DLD1 (cell line): Measurements from ENCODE around the gene FAM118A.
"Not testable (repeated sequence)": the region's sequence is repeated elsewhere in the genome, so short reads cannot be mapped to it uniquely, and the experiment has no call there.

ENCODE experiments used
- in situ Hi-C: cut with HindIII; loops from 2 replicates; pipeline ENCODE4 v1.10.0; 2017; ENCODE audit warnings: low sequenced_read_pairs

FAM118A gene

DNA sequence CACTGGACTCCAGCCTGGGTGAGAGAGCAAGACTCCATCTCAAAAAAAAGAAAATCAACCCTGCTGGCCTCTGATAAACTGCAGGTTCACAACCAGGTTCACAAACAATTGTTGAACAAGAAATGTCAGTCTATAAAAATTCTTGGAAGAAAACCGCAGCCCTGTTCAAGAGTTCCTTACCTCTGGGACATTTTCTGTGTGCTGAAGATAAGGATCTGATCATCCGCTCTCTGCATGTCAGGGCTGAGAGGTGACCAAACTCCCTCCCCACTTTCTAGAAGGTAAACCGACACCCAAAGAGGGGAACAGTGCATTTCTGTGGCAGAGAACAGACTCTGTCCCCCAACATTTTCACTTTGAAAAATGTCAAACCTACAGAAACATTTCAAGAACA lies 29.1 kb upstream of the FAM118A start:
- in situ Hi-C loops = no loop called here

DNA sequence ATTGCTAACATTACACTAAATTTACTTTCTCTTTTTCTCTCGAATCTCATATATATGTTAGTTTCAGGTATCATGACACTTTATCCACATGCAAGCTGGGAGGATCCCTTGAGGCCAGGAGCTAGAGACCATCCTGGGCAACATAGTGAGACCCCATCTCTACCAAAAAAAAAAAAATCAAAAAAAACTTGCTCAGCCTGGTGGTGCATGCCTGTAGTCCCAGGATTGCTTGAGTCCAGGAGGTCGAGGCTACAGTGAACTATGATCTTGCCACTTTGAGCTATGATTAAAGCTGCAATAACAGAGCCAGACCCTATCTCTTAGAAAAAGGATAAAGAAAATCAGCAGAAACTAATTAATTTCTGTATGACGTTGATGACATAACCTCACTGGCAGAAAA lies 28.7 kb upstream of the FAM118A start:
- in situ Hi-C loops = no loop called here

DNA sequence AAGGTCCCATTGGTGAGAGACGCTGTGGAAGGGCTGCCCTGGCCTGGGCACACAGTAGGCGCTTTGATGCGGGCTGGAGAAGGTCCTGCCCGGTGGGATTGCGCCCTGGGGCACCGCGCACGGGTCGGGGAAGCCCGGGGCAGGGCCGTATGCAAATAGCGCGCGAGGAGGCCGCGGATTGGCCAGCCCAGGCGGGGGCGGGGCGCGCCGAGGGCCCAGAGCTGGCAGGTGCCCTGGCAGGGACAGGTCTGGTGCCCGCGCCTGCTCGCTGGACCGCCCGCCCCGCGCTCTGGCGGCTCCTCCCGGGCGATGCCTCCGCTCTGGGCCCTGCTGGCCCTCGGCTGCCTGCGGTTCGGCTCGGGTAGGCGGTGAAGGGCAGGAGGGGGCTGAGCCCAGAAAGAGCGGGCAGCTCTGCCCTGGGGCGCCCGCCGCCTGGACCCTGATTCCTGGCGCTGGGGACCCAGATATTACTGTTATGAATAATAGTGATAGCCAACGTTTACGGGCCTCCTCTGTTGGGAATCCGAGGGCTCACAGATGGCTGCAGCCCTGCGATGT lies 24.9 kb upstream of the FAM118A start, which contains the start of gene UPK3A:
UPK3A (plus strand) TSS at position 245 of the 558 bp plus-strand sequence; CDS start at position 310, 65 bp downstream.
- in situ Hi-C loops = no loop called here

DNA sequence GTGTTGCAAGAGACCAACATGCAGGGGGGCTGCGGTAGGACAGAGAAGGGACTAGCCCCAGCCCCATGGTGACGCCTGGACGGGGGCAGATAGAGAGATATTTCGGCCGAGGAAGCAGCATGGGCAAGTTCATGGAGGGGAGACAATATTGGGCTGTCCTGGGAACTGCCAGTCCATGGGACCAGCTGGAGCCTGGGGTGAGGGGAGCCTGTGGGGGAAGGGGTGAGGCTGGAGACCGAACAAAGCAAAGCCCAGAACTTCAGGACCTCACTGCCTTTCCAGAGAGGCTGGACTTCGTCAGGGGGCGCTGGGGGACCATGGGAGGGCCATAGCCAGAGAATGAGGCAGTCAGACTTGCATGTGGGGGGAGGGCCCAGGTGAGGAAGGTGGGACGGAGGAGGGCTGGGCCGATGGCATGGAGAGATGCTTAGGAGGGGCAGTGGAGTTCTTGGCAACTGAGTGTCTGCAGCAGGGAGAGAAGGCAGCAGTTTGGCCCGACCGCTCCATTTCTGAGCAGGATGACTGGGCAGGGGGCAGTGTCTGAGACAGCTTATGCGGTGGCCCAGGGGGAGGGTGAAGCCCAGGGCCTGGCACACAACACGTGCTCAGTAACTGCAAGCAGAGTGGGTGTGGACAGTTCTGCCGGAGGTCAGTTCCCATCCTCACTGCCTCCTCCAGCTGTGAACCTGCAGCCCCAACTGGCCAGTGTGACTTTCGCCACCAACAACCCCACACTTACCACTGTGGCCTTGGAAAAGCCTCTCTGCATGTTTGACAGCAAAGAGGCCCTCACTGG lies 24.3 kb upstream of the FAM118A start:
- in situ Hi-C loops = no loop called here

DNA sequence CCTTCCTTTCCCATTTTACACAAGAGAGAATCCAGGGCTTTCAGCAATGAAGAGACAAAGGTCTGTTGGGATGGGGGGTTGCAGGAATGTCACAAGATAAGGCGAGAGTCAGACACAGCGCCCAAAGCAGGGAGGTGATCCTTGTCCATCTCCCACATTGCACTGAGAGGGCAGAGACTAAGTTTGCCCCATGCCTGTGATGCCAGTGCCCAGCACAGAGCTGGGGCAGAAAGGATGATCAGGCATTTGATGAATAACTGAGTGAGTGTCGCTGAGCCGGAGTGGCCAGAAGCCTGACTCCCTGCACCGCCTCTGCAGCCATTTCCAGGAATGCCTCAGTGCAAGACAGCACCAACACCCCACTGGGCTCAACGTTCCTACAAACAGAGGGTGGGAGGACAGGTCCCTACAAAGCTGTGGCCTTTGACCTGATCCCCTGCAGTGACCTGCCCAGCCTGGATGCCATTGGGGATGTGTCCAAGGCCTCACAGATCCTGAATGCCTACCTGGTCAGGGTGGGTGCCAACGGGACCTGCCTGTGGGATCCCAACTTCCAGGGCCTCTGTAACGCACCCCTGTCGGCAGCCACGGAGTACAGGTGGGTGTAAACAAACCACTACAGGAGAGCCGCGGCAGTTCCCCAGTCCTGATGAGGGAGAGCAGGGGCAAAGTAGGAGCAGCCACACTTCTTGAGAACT lies 22.7 kb upstream of the FAM118A start:
- in situ Hi-C loops = no loop called here

DNA sequence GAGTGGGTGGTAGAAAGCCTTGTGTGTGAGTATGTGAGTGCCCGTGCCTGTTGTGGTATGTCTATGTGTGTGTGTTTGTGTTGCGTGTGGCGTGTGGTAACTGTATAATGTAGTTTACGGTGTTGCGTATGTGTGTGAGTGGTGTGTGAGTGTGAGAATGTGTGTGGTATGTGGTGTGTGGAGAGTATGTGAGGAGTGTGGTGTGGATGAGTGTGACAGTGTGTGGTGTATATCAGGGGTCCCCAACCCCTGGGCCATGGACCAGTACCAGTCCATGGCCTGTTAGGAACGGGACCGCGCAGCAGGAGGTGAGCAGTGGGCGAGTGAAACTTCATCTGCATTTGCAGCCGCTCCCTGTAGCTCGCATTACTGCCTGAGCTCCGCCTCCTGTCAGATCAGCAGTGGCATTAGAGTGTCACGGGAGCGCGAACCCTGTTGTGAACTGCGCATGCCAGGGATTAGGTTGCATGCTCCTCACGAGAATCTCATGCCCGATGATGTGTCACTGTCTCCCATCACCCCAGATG lies 19.3 kb upstream of the FAM118A start:
- in situ Hi-C loops = no loop called here

DNA sequence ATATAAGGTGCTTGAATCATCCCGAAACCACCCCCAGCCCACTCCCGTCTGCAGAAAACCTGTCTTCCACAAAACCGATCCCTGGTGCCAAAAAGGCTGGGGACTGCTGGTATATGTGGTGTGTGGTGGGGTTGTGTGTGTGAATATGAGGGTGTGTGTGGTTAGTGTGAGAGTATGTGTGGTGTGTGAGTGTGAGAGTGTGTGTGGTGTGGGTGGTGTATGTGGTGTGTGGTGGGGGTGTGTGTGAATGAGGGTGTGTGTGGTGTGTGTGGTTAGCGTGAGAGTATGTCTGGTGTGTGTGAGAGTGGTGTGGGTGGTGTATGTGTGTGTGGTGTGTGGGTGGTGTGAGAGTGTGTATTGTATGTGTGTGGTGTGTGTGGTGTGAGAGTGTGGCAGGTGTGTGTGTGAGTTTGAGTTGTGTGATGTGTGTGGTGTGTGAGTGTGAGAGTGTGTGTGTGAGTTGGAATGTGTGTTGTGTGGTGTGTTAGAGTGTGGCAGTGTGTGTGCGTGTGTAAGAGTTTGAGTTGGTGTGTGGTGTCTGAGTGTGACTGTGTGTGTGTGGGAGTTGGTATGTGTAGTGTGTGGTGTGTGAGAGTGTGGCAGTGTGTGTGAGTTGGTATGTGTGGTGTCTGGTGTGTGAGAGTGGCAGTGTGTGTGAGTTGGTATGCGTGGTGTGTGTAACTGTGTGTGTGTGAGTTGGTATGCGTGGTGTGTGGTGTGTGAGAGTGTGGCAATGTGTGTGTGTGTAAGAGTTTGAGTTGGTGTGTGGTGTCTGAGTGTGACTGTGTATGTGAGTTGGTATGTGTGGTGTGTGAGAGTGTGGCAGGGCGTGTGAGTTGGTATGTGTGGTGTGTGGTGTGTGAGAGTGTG lies 18.4 kb upstream of the FAM118A start:
- in situ Hi-C loops = no loop called here

DNA sequence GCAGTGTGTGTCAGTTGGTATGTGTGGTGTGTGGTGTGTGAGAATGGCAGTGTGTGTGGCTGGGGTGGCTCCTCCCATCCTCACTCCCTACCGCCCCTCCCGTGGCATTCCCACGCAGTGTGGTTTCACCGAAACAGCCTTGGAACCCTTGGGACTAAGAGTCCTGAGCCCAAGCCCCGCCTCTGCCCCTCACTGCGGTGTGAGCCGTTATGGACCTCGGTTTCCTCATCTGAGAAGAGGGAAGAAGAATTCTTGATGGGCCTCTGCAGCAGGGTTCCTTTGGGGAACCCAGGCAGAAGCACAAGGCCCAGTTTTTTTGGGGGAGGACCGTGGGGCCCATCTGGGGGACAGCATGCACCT lies 17.8 kb upstream of the FAM118A start:
- in situ Hi-C loops = no loop called here

DNA sequence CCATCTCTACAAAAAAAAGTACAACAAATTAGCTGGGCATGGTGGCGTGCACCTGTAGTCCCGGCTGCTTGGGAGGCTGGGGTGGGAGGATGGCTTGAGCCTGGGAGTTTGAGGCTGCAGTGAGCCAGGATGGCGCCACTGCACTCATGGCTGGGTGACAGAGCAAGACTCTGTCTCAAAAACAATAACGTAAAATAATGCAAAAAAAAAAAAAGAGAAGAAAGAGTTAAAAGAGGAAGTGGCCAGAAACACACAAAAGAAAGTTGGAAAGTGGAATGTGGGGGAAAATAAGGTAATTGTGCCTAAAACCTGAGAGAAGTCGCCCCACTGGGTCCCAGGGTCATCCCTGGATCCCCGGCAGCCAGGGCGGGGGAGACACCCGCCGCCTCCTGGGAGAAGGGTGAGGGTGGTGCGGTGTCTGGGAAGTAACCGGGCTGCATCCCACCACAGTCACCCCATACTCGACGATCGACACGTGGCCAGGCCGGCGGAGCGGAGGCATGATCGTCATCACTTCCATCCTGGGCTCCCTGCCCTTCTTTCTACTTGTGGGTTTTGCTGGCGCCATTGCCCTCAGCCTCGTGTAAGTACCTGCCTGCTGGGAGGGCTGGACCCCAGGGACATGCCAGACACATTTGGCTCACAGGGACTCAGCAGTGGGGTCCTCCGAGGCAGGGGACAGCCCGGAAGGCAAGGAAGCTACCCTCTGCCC lies 16.8 kb upstream of the FAM118A start:
- in situ Hi-C loops = no loop called here

DNA sequence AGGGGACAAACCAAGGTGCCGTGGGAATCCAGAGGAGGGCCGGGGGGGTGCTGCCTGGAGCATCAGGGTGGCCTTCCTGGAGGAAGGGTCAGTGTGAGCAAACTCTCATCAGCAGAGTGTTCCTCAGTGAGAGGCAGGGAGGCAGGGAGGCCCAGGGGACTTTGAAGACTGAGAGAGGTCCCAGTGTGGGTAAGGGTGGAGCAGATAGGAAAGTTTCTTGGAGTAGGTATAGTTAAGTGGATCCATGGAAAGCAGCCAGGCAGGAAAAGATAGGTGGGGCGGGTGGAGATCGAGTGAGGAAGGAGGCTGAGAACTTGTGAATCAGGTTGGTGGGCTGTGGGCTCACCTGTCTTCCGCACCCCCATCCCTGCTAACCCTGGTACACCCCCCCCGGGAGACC lies 15.7 kb upstream of the FAM118A start:
- in situ Hi-C loops = no loop called here

DNA sequence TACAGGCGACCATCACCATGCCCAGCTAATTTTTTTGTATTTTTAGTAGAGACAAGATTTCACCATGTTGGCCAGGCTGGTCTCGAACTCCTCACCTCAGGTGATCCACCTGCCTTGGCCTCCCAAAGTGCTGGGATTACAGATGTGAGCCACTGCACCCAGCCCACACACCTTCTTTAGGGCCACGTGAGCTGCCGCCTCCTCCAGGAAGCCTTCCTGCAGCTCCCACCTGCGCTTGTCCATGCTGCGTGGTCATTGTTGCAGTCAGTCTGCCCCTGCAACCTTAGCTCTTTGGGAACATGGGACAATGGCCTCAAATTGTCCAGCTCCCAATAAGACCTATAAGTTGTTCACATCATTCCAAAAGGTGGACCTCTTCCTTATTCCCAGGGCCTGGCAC lies 14.7 kb upstream of the FAM118A start:
- in situ Hi-C loops = not testable (repeated sequence)

DNA sequence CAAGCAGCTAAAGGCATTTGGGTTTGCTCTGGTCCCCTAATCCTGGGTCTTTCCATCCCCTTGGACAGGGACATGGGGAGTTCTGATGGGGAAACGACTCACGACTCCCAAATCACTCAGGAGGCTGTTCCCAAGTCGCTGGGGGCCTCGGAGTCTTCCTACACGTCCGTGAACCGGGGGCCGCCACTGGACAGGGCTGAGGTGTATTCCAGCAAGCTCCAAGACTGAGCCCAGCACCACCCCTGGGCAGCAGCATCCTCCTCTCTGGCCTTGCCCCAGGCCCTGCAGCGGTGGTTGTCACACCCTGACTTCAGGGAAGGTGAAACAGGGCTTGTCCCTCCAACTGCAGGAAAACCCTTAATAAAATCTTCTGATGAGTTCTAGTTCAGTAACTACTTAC lies 14.2 kb upstream of the FAM118A start:
- in situ Hi-C loops = no loop called here

DNA sequence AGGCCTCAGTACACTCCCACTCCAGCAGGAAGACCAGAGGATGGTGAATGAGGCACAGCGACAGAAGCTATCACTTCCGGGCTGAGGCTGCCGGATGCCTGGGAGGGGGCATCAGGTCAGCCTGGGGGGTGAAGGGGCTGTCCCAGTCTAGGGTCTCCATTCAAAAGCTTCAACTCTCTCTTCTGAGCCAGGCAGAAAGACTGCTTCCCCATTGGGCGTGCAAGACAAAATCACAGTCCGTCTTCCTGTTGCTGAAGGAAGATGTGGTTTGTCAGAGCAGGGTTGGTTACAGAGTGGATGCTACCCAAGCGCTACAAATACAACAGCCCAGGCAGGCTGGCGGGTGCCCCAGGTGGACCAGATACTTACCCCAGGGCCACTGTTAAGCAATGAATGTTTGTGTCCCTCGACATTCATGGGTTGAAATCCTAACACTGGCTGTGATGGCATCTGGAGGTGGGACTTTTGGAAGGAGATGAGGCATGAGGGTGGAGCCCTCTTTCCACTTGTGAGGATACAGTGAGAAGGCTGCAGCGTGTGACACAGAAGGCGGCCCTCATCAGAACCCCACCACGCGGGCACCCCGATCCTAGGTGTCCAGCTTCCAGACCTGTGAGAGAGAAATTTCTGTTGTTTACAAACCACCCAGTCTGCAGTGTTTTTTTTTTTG lies 13.0 kb upstream of the FAM118A start:
- in situ Hi-C loops = no loop called here

DNA sequence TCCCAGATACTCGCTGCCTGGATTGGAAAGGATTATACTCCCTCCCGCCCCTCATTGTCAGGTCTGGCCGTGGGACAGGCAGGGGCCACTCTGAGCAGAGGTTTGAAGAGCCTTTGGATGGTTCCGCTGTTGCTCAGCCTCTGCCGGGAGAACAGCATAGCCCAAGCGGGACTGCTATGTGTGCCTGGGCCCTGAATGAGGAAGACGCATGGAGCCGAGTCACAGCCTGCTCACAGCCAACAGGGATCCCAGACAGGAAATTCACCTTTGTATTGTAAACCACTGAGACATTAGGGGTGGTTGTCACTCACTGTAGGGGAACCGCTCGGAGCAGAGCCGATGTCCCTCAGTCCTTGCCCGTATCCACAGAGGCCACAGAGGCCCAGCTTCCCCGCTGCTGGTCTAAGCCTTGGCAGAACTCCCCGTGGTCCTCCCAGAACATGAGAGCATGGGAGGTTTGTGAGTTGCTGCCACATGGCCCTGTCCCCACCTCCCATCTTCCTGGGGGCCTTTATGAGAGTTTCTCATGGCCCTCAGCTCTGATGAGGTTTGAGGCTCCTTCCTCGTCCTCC lies 10.7 kb upstream of the FAM118A start:
- in situ Hi-C loops = no loop called here

DNA sequence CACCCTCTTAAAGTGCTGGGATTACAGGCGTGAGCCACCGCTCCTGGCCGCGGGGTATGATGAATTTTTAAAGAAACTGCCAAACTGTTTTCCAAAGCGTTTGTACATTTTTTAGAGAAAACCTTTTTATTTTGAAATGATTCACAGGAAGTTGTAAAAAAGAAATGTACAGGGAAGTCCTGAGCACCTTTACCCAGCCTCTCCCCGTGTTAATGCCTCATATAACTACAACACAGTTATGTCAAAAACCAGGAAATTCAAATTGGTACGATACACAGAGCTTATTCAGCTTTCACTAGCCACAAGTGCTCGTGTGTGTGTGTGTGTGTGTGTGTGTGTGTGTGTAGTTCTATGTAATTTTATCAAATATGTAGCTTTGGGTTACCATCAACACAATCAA lies 7.0 kb upstream of the FAM118A start:
- in situ Hi-C loops = no loop called here

DNA sequence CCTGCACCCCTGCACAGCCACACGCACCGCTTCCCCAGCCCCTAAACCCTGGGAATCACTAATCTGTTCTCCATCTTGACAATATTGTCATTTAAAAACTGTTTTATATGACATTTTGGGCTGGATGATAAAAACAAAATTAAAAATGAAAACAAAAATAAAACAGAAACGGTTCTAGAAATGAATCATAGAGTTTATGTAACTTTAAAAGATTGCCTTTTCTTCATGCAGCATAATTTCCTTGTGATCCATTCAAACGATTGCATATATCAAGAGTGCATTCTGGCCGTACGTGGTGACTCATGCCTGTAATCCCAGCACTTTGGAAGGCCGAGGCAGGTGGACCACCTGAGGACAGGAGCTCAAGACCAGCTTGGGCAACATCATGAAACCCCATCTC lies 6.6 kb upstream of the FAM118A start:
- in situ Hi-C loops = no loop called here

DNA sequence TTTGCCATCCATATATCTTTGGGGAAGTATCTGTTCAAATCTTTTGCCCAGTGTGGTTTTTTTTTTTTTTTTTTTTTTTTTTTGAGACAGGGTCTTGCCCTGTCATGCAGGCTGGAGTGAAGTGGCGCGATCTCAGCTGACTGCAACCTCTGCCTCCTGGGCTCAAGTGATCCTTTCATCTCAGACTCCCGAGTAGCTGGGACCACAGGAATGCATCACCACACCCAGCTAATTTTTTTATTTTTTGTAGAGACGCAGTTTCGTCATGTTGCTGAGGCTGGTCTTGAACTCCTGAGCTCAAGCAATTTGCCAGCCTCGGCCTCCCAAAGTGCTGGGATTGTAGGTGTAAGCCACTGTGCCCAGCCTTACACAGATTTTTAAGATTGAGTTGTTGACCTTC lies 4.8 kb upstream of the FAM118A start:
- in situ Hi-C loops = no loop called here

DNA sequence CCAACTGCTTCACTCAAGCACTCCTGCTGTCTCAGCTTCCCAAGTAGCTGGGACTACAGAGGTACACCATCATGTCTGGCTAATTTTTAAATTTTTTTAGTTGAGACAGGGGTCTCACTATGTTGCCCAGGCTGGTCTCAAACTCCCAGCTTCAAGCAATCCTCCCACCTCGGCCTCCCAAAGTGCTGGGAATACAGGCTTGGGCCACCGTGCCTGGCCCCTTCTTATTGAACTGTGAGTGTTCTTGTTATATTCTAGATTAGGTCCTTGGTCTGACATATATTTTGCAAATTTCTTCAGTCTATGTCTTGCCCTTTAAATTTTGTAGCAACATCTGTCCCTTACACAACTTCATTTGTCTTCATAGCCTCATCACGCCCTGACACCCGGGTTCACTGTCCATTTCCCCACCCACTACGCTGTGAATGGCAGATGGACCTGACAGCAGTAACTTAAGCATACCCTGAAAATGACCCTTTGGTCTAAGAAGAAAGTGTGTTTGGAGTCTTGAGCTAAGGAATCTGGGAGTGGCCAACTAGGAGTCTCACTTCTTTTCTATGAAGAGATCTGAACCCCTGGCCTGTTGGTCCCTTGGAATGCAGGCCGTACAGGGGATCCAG lies 4.2 kb upstream of the FAM118A start:
- in situ Hi-C loops = no loop called here

DNA sequence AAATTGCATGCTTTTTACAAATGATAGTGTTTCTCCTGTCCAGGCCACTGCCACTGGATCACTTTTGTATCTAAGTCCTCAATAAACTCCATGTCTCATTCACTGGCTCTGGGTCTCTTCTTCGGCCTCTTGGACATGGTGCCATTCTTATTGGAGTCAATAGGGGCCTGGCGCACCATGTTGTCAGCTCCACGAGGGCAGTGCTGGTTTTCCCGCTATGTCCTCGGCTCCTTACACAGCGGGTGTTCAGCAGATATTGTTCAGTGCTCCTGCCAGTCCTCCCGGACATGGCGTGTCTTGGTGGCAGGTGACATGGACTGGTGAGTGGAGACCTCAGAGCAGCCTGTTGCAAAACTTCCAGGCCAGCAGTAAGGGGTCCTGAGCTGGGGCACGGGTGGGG lies 3.6 kb upstream of the FAM118A start:
- in situ Hi-C loops = no loop called here
